ENCODE data around the gene CDC34. TPM values are rescaled to one million over a fixed set of nuclear protein-coding genes. Genes with fewer than 3 reads are reported as not detected.
"Not testable (repeated sequence)": the region's sequence is repeated elsewhere in the genome, so short reads cannot be mapped to it uniquely, and the experiment has no call there.

CDC34 gene
- polyA plus RNA-seq, 2 of the 4 experiments (the other 2 are of a cell fraction): 37.4 to 62.6 TPM

DNA sequence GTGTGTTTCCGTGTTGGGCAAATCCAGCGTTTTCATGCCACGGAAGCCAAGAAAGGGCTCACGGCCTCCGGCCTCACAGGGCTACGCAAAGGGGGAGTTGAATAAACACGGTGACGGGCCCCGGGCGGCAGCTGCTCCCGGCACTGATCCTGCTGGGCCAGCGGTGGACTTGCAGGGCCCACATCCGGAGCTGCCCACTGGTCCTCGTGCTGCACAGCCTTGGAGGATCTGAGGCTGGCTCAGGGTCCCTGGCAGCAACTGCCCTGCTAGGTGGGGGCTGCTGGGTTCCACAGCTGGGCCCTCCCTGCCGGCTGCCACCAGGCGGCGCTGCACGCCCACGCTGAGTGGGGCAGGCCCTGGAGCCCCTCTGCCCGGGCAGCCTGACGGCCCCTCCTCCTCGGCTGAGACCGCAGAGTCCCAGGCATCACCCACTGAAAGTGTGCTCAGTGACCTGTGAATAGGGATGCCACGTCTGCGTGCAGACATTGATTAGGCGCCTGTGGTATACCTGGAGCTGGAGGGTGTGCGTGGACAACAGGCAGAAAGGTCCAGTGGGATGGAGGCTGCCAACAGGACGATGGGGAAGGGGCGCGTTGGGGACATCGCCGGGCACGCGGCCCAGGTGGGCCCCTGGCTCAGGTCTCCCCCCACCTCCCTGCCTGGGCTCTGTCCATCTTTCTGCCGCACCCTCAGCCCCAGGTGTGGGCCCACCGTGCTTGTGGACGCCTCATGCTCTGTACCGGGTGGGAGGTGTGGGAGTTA, 52.9 kb downstream of the CDC34 start:
- ATAC-seq: peak; percentile 20 to 61; a peak in 4 of 6 replicates
- 80% methylated on average over 16 of the region's 38 CpGs for WGBS (ENCODE audit: missing lambda C conversion rate)
- Histone ChIP-seq H3K4me1 (peaks cover 49% of the 10 kb centered on the region), H3K9me3 (no peaks in the 10 kb centered on the region), H3K4me3 (no peak overlapping the region), H3K4me2 (no peak overlapping the region), H3K27ac (peak overlapping the region in 1 of 2 experiments; percentile 54; a peak in 2 of 6 replicates)
- FAIRE-seq: no peak
- DNase-seq (ENCODE audit: low read depth in 1 of 2, low spot score in 1 of 2): no peak
- POLR2A ChIA-PET: no interaction called here
- TF ChIP-seq CHD4 (IDR thresholded peaks at IDR 0.05; ENCODE audit: borderline replicate concordance) (no peak), TP53 (CRISPR knock-in tag; IDR thresholded peaks at IDR 0.05) (0 out of 2 replicates have a peak, but pooled peaks have one; percentile 12), KDM1A (IDR thresholded peaks at IDR 0.05; ENCODE audit: low read depth) (no peak), RNF2 (IDR thresholded peaks at IDR 0.05; ENCODE audit: borderline replicate concordance, low read depth) (no peak), SMC3 (IDR thresholded peaks at IDR 0.05) (peak; percentile 56), RFX5 (IDR thresholded peaks at IDR 0.05) (no peak), HEYL (CRISPR knock-in tag; IDR thresholded peaks at IDR 0.05) (no peak), HOXB5 (CRISPR knock-in tag; IDR thresholded peaks at IDR 0.05) (no peak), ZSCAN20 (CRISPR knock-in tag; IDR thresholded peaks at IDR 0.05) (no peak), HOXA7 (CRISPR knock-in tag; IDR thresholded peaks at IDR 0.05) (no peak), FOSL2 (IDR thresholded peaks at IDR 0.05) (no peak), FOSL2 (CRISPR knock-in tag; IDR thresholded peaks at IDR 0.05) (no peak), RAD21 (conservative IDR thresholded peaks at IDR 0.05 in 1 of 2, IDR thresholded peaks at IDR 0.05 in 1 of 2) (peak; percentile 60 to 73), GATA3 (IDR thresholded peaks at IDR 0.05; ENCODE audit: borderline replicate concordance) (0 out of 2 replicates have a peak, but pooled peaks have one; percentile 19), NPAS2 (CRISPR knock-in tag; IDR thresholded peaks at IDR 0.05; ENCODE audit: borderline replicate concordance) (no peak), HDAC2 (IDR thresholded peaks at IDR 0.05) (no peak), JUN (IDR thresholded peaks at IDR 0.05) (peak in 1 of 2 experiments; percentile 46; a peak in 1 of 5 replicates)
- TF ChIP-seq, protein P1, sequence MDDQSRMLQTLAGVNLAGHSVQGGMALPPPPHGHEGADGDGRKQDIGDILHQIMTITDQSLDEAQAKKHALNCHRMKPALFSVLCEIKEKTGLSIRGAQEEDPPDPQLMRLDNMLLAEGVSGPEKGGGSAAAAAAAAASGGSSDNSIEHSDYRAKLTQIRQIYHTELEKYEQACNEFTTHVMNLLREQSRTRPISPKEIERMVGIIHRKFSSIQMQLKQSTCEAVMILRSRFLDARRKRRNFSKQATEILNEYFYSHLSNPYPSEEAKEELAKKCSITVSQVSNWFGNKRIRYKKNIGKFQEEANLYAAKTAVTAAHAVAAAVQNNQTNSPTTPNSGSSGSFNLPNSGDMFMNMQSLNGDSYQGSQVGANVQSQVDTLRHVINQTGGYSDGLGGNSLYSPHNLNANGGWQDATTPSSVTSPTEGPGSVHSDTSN (IDR thresholded peaks at IDR 0.05): peak; percentile 34; the same call in 1 of the 2 replicates
- TF ChIP-seq, protein P2, sequence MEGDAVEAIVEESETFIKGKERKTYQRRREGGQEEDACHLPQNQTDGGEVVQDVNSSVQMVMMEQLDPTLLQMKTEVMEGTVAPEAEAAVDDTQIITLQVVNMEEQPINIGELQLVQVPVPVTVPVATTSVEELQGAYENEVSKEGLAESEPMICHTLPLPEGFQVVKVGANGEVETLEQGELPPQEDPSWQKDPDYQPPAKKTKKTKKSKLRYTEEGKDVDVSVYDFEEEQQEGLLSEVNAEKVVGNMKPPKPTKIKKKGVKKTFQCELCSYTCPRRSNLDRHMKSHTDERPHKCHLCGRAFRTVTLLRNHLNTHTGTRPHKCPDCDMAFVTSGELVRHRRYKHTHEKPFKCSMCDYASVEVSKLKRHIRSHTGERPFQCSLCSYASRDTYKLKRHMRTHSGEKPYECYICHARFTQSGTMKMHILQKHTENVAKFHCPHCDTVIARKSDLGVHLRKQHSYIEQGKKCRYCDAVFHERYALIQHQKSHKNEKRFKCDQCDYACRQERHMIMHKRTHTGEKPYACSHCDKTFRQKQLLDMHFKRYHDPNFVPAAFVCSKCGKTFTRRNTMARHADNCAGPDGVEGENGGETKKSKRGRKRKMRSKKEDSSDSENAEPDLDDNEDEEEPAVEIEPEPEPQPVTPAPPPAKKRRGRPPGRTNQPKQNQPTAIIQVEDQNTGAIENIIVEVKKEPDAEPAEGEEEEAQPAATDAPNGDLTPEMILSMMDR (IDR thresholded peaks at IDR 0.05): peak; percentile 67
- CTCF ChIA-PET: interaction anchor here (0.6 to 5.8 kb wide), 31 partner anchors 8 to 158 kb away, joined by 3 to 31 read pairs (median 4); partner anchors contain the start of gene RNF126

DNA sequence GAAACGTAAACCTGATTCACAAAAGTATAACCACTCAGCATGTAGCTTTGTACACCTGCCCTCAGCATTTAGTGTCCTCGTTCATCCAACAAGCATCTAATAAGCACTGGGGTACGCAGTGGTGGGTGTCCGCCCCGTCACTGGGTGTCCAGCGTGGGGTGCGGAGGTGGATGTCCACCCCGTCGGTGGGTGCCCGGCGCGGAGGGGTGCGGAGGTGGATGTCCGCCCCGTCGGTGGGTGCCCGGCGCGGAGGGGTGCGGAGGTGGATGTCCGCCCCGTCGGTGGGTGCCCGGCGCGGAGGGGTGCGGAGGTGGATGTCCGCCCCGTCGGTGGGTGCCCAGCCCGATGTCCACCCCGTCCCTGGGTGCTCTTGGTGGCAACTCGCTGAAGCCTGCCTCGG, 53.6 kb downstream of the CDC34 start:
- FAIRE-seq; H3K9me3 ChIP-seq; H3K4me3 ChIP-seq; H3K4me2 ChIP-seq; ATAC-seq; POLR2A ChIA-PET; DNase-seq (ENCODE audit: low read depth in 1 of 2, low spot score in 1 of 2): not testable (repeated sequence)
- CTCF ChIA-PET: interaction anchor here (0.6 to 5.8 kb wide), 20 partner anchors 8 to 152 kb away, joined by 3 to 31 read pairs (median 6); partner anchors contain the start of gene RNF126
- WGBS (ENCODE audit: missing lambda C conversion rate): 84% methylated on average over 8 of the region's 34 CpGs
- Histone ChIP-seq H3K27ac (peak overlapping the region in 1 of 2 experiments; percentile 93; a peak in 3 of 6 replicates), H3K4me1 (peaks cover 49% of the 10 kb centered on the region)

DNA sequence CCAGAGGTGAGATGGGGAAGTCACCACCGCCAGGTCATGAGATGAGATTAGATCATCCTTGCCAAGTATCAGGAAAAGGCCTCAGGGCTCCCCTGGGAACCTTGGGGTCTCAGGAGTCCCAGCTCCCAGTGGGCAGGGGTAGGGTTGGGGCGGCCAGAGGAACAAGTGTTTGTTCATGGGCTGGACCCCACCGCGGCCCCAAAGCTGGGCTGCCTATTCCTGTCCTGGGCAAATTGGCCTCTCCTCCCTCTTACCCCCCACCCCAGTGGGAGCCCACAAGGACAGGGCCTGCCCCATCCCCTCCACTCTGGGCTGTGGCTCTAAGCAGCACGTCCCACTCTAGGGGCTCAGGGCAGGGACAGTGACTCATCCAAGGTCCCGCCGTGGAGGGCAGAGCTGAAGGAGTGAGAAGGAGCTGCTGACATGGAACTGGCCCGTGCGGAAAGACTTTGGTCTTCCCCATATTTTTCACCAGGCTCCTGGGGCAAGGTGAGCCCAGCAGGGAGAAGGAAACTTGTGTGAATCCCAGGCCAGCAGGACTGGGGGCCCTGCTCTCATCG, 54.1 kb downstream of the CDC34 start:
- H3K4me3 ChIP-seq: no peak overlapping the region
- H3K27ac ChIP-seq: peak overlapping the region; percentile 82 to 93; a peak in 5 of 6 replicates
- DNase-seq (ENCODE audit: low read depth in 1 of 2, low spot score in 1 of 2): no peak
- no peaks in the 10 kb centered on the region for H3K9me3 ChIP-seq
- TF ChIP-seq RCOR1 (IDR thresholded peaks at IDR 0.05; ENCODE audit: low read depth, low read length): no peak
- TF ChIP-seq CHD4 (IDR thresholded peaks at IDR 0.05; ENCODE audit: borderline replicate concordance): no peak
- TF ChIP-seq, protein P3, sequence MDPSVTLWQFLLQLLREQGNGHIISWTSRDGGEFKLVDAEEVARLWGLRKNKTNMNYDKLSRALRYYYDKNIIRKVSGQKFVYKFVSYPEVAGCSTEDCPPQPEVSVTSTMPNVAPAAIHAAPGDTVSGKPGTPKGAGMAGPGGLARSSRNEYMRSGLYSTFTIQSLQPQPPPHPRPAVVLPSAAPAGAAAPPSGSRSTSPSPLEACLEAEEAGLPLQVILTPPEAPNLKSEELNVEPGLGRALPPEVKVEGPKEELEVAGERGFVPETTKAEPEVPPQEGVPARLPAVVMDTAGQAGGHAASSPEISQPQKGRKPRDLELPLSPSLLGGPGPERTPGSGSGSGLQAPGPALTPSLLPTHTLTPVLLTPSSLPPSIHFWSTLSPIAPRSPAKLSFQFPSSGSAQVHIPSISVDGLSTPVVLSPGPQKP (IDR thresholded peaks at IDR 0.05; ENCODE audit: low read depth, low read length): no peak
- no peak for TF ChIP-seq FOSL2 (IDR thresholded peaks at IDR 0.05)
- TF ChIP-seq FOSL2 (CRISPR knock-in tag; IDR thresholded peaks at IDR 0.05): peak; percentile 50; the same call in 1 of the 2 replicates
- TF ChIP-seq CBX8 (IDR thresholded peaks at IDR 0.05): no peak
- TF ChIP-seq TP53 (CRISPR knock-in tag; IDR thresholded peaks at IDR 0.05): no peak
- peak in 1 of 2 experiments; percentile 2; a peak in 2 of 6 replicates for ATAC-seq
- no peak for FAIRE-seq
- H3K4me2 ChIP-seq: peak overlapping the region; percentile 98
- H3K4me1 ChIP-seq: peaks cover 49% of the 10 kb centered on the region
- ChIA-PET POLR2A (interaction anchor here (0.8 to 1.6 kb wide), 2 partner anchors 9 to 11 kb away, joined by 3 to 6 read pairs; no protein-coding TSS in a partner anchor), CTCF (interaction anchor here (0.9 to 5.8 kb wide), 12 partner anchors 8 to 148 kb away, joined by 3 to 31 read pairs (median 8); partner anchors contain the start of gene RNF126)
- 75% methylated on average over 4 of the region's 10 CpGs for WGBS (ENCODE audit: missing lambda C conversion rate)
